HTERT RPE-1 (cell line): ENCODE results near the gene CMTR1.

Source experiments
- in situ Hi-C: fragments of 300-500 bp; cut with MboI; formaldehyde crosslinking; loops from 4 replicates; pipeline ENCODE4 v1.14.3; 2020; ENCODE audit warnings: low sequenced_read_pairs

The CMTR1 gene

DNA sequence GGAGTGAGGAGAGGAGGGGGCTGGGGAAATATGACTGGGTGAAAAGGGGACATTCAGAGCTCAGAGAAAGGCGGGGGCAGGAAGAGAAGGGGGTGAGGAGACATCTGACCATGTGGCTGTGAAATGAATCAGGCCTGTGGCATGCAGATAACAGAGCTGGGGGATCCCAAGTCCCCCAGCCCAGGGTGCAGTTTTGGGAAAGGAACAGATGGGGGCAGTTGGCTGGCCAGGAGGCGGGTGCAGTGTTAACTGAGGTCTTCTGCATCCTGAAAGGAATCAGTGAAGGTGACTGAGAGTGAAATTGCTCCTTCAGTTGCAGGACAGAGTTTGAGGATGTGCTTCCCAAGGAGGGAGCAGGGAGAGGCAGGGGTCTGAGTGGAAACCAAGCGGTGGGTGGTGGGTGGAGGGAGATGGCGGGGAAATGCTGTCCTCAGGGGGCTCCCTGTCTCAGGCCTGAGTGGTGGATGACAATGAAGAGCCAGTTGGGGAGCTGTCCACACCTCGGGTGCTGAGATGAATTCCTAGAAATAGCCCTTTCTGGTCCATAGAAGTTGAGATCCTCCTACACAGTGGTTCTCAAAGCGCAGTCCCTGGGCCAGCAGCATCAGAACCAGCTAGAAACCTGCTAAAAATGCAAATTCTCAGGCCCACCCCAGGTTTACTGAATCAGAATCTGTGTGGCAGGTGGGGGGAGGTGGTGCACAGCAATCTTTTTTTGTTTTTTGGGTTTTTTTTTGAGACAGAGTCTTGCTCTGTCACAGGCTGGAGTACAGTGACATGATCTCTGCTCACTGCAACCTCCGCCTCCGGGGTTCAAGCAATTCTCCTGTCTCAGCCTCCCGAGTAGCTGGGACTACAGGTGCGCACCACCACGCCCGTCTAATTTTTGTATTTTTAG lies 92.7 kb downstream of the CMTR1 start:
- in situ Hi-C loops: no loop called here

DNA sequence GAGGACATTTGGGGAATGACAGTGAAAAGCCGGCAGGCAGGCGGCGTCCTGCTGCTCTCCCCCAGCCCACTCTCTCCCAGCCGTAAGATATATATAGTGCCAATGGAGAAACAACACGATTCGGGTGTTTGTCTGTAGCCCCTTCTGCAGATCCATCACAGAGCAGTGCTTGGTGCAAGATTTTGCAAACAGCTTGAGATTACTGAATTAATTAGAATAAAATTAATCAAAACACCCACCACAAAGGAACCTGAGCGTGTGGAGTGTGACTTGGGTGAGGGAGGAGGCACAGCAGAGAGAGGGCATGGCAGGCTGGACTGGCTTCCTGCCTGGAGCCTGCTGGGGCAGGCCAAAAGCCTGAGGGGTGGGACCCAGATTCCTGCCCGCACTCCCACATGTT lies 95.5 kb downstream of the CMTR1 start:
- in situ Hi-C loops: no loop called here

DNA sequence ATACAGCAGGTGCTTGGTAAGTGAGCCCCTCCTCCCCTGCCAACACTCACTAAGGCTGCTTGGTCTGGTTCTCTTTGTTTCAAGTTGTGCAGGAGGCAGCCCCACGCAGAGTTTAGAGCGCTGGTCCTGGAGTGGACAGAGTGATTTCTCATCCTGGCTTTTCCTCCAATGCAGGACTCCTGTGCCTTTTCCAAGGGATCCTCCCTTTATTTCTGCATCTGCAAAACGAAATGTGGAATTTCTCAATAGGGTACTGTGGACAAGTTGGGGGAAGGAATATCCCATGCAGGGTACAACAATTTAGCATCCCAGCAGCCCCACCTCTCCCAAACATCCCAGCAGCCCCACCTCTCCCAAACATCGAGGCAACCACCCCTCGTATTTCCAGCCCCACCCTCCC lies 97.3 kb downstream of the CMTR1 start:
- in situ Hi-C loops: no loop called here

DNA sequence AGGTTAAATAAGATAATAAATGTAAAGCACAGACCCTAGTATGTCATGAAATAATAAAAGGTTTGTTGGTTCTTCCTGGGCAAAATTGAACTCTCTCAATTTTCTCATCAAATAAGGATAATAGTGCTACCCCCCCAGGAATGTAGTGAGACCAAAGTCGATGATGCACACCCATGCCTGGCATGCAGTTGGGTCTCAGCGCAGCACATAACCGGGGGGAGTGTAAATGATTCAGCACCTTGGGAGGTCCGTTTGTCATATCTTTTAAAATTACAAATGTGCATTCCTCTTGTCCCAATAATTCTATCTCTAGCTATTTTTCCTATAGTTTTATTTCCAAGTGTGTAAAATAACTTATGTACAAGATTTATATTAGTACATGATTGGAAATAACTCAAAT lies 98.0 kb downstream of the CMTR1 start:
- in situ Hi-C loops: no loop called here
